SH-SY5Y (cell line): Measurements from ENCODE around the gene IQCN.

Experiments used
- GATA2 ChIP-seq: IDR thresholded peaks from 2 replicates; pipeline ENCODE4 v1.6.1; 2011; ENCODE audit warnings: mild to moderate bottlenecking, low read depth, low read length
- GATA3 ChIP-seq: IDR thresholded peaks from 2 replicates; pipeline ENCODE4 v1.6.1; 2011; ENCODE audit warnings: low read depth, mild to moderate bottlenecking, low read length, moderate library complexity

- TF ChIP-seq GATA3 (no peak), GATA2 (no peak)
Measured at GRCh38 chr19:18265582-18265981, 8.7 kb downstream of the IQCN start.
